A673 (cell line): ENCODE data around the gene ACKR1.

ENCODE experiments used
- CTCF ChIP-seq: fragments of 300-800, 200-600 bp; sonication (generic); conservative IDR thresholded peaks from 2 replicates; pipeline ENCODE4 v1.5.1; 2017; ENCODE audit warnings: low read depth, mild to moderate bottlenecking, antibody characterized with exemption, low read length, moderate library complexity, mixed read lengths
- EZH2 ChIP-seq: fragments of 200-600 bp; sonication (generic); IDR thresholded peaks from 2 replicates; pipeline ENCODE4 v1.6.1; 2017; ENCODE audit warnings: borderline replicate concordance, low read depth, mild to moderate bottlenecking, mixed read lengths, antibody characterized with exemption, low read length; ENCODE audit not compliant: poor library complexity, severe bottlenecking

GRCh38 chr1:159185121-159185520, 19.6 kb upstream of the ACKR1 start:
- no peak for TF ChIP-seq CTCF
- no peak for TF ChIP-seq EZH2
